ENCODE data around the gene RAB28. TPM values are rescaled to one million over a fixed set of nuclear protein-coding genes. Genes with fewer than 3 reads are reported as not detected.

RAB28 gene
- total and polyA plus RNA-seq, 2 experiments from 2014 or later: 15.3 to 23.9 TPM

DNA sequence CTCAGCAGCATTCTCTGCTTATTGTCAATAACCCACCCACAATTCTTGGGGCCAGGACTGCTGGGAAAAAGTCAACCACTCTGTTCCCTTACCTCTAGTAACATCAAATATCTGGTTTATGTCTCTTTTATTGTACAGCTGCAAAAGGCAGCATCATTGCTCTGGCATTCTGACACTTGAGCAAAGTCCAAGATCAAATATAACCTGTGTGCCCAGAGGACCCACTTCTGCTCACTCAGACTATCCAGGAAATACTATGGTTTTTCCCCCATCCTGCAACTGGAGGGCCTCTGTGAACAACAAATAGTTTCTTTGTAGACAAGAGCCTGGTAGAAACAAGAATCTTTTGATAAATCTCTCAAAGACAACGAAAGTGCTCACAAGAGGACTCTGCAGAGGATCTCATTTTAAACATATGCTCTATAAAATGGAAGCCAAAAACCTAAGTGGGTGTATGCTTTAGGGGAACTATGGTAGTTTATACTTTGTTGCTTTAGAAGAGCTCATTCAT, 154.7 kb downstream of the RAB28 start:
- no peak overlapping the region for H3K4me2 ChIP-seq
- Mint-ChIP-seq H3K4me3 (no peak overlapping the region), H3K4me1 (peaks cover 14% of the 10 kb centered on the region; the same call in 2 of the 3 replicates), H3K27me3 (ENCODE audit: insufficient read depth, low read depth, poor library complexity) (peaks cover 2% of the 10 kb centered on the region), H3K36me3 (ENCODE audit: low read depth) (no peaks in the 10 kb centered on the region), H3K9me3 (no peaks in the 10 kb centered on the region), H3K27ac (no peak overlapping the region)
- no peaks in the 10 kb centered on the region for H3K4me1 ChIP-seq (ENCODE audit: insufficient read depth)
- H2AFZ ChIP-seq: no peak overlapping the region
- no peaks in the 10 kb centered on the region for H3K36me3 ChIP-seq (ENCODE audit: insufficient read depth)
- DNase-seq (ENCODE audit: low spot score): no peak
- no peaks in the 10 kb centered on the region for H3F3A ChIP-seq (replicated peaks; ENCODE audit: low read depth)
- no peak overlapping the region for H3K4me3 ChIP-seq
- TF ChIP-seq ZNF114 (CRISPR knock-in tag; IDR thresholded peaks at IDR 0.05): no peak
- TF ChIP-seq, protein P1, sequence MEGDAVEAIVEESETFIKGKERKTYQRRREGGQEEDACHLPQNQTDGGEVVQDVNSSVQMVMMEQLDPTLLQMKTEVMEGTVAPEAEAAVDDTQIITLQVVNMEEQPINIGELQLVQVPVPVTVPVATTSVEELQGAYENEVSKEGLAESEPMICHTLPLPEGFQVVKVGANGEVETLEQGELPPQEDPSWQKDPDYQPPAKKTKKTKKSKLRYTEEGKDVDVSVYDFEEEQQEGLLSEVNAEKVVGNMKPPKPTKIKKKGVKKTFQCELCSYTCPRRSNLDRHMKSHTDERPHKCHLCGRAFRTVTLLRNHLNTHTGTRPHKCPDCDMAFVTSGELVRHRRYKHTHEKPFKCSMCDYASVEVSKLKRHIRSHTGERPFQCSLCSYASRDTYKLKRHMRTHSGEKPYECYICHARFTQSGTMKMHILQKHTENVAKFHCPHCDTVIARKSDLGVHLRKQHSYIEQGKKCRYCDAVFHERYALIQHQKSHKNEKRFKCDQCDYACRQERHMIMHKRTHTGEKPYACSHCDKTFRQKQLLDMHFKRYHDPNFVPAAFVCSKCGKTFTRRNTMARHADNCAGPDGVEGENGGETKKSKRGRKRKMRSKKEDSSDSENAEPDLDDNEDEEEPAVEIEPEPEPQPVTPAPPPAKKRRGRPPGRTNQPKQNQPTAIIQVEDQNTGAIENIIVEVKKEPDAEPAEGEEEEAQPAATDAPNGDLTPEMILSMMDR (conservative IDR thresholded peaks at IDR 0.05; ENCODE audit: low read depth in 2 of 2): no peak
- TF ChIP-seq REST (IDR thresholded peaks at IDR 0.05; ENCODE audit: unreplicated experiment): no peak
- H3K9me2 ChIP-seq (ENCODE audit: insufficient read depth): peaks cover 16% of the 10 kb centered on the region
- no peak for ATAC-seq
- H4K20me1 ChIP-seq (replicated peaks; ENCODE audit: insufficient read depth): no peaks in the 10 kb centered on the region
- no peak overlapping the region for H3K27ac ChIP-seq (ENCODE audit: low read depth)
- no peaks in the 10 kb centered on the region for H3K79me2 ChIP-seq (replicated peaks; ENCODE audit: insufficient read depth)
- no peaks in the 10 kb centered on the region for H3K27me3 ChIP-seq (ENCODE audit: insufficient read depth)

GRCh38 chr4:13328591-13328990, 155.5 kb downstream of the RAB28 start:
- Histone ChIP-seq H3K79me2 (replicated peaks; ENCODE audit: insufficient read depth) (no peaks in the 10 kb centered on the region), H3F3A (replicated peaks; ENCODE audit: low read depth) (no peaks in the 10 kb centered on the region), H3K4me2 (no peak overlapping the region), H4K20me1 (replicated peaks; ENCODE audit: insufficient read depth) (no peaks in the 10 kb centered on the region), H3K4me3 (no peak overlapping the region), H3K27me3 (ENCODE audit: insufficient read depth) (no peaks in the 10 kb centered on the region), H2AFZ (no peak overlapping the region), H3K27ac (ENCODE audit: low read depth) (no peak overlapping the region), H3K4me1 (ENCODE audit: insufficient read depth) (peaks cover 5% of the 10 kb centered on the region; the same call in 1 of the 2 replicates), H3K9me2 (ENCODE audit: insufficient read depth) (peaks cover 16% of the 10 kb centered on the region), H3K36me3 (ENCODE audit: insufficient read depth) (no peaks in the 10 kb centered on the region)
- no peak for DNase-seq (ENCODE audit: low spot score)
- Mint-ChIP-seq H3K27ac (no peak overlapping the region), H3K27me3 (ENCODE audit: insufficient read depth, low read depth, poor library complexity) (peaks cover 2% of the 10 kb centered on the region), H3K9me3 (no peaks in the 10 kb centered on the region), H3K36me3 (ENCODE audit: low read depth) (no peaks in the 10 kb centered on the region), H3K4me3 (no peak overlapping the region), H3K4me1 (peaks cover 16% of the 10 kb centered on the region; the same call in 2 of the 3 replicates)
- ATAC-seq: no peak
- TF ChIP-seq POLR2AphosphoS5 (IDR thresholded peaks at IDR 0.05; ENCODE audit: low read depth): no peak
